Ovary (tissue), 3 donors: ENCODE measurements around the gene EDNRA.

Experiments used
- CTCF ChIP-seq, 3 donors: fragments of 450-650 bp in 2 of 3; fragments of 200-600 bp in 1 of 3; IDR thresholded peaks; one replicate each; pipeline versions ENCODE4 v1.5.1 to v1.8.0; 2016 to 2022; ENCODE audit warnings: antibody characterized with exemption in 3 of 3, mild to moderate bottlenecking in 1 of 3
- EP300 ChIP-seq: sonication (generic); formaldehyde crosslinking; IDR thresholded peaks from one replicate; pipeline ENCODE4 v1.6.1; 2017; ENCODE audit warnings: antibody characterized with exemption
- POLR2A ChIP-seq: fragments of 450-650 bp; IDR thresholded peaks from one replicate; pipeline ENCODE4 v1.6.1; 2017; ENCODE audit warnings: antibody characterized with exemption, mild to moderate bottlenecking, moderate library complexity
- donor health status: DM: no; HTN: no; CAD: no.

GRCh38 chr4:147526272-147526654 is 45.4 kb downstream of the EDNRA start:
- no peak for TF ChIP-seq CTCF (IDR thresholded peaks at IDR 0.05)
- TF ChIP-seq EP300, result no peak
- TF ChIP-seq POLR2A, result no peak
